Hypothalamus (tissue), 51 donors: ENCODE data around the gene HMX1.
A peak's percentile ranks its signal among the peaks of the same experiment; 100 is the strongest.

Source experiments
- DNase-seq, 51 donors: peaks; one replicate each; lab custom pipeline; 2025; lab: John Stamatoyannopoulos, UW

The HMX1 gene

DNA sequence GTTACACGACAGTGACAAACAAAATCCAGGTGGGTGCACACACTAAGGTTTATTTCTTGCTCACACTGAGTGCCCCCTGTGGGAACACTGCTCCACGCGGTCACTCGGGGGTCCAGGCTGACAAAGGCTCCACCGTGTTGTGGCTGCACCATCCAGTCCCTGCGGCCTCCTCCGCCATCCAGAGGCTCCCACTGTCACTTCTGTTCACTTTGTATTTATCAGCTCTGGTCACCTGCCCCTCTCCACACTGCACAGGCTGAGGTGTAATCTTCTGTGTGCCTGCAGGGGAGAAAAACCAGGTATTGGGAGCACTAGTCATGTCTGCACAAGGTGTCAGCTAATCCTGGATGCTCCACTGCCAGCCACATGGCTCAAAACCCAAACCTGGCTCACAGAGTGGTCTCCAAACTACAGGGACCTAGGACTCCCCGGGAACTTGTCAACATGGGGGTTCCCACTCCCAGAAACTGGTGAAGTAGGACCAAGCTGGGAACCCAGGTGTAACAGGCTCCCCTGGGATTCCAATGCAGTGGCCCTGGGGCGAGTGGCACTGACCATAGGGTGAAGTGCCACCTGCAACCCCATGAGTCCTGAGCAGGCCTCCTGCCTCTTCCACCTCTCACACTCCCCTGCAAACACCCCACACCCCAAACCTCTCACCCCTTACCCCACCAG is 25.5 kb downstream of the HMX1 start:
- no peak for DNase-seq

DNA sequence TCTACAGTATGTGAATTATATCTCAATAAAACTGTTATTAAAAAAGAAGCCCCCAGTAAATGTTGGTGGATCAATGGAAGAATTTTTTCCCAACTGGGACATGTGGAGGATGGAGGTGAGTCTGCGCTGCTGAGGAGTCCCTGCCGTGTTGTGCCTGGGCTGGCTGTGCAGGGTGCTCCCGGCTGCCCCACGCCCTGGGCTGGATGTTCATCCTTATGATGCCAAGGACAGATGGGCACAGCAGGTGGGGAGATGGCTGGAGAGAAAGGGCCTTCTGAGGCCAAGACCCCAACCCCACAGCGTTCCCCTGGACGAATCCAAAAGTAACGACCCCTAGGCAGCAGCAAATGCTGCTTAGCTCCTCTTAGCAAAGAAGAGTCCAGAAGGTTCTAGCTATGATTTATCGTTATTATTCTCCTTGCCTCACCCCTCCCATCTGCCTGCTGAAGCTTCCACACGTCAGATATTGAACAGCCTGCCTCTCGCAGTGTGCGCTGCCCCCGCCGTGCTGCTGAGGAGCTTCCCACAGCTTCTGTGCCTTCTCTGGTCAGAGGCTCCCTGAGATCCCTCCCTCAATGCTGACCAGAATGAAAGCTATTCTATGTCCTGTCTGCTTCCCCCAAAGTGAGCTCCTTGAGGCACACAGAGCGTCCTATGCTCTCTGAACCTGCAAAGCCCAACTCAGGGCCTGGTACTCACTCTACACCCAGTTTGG is 26.5 kb downstream of the HMX1 start:
- DNase-seq: no peak

DNA sequence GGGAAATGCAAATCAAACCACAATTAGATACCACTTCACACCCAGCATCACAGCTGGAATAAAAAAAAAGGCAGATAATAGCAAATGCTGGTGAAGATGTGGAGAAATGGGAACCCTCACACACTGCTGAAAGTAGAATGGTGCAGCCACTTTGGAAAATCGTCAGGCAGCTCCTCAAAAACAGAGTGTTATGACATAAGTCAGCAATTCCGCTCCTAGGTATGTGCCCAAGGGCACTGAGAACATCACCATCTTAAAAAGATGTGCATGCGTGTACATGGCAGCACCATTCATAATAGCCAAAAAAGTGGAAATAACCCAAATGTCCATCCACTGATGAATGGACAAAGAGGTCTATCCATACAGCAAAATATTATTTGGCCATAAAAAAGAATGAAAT is 28.0 kb downstream of the HMX1 start:
- no peak for DNase-seq

DNA sequence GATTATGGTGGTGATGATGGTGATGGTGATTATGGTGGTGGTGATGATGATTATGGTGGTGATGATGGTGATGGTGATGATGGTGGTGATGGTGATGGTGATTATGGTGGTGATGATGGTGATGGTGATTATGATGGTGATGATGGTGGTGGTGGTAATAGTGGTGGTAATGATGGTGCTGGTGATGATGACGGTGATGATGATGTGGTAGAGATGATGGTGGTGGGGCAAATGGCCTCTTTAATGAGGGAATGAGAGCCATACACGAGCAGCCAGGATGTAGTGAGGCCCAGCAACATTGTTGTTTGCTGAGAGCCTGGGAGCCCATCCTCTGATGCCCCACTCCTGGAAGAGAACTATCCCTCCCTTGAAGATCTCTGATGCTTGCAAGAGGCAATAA is 29.0 kb downstream of the HMX1 start:
- DNase-seq: no peak

DNA sequence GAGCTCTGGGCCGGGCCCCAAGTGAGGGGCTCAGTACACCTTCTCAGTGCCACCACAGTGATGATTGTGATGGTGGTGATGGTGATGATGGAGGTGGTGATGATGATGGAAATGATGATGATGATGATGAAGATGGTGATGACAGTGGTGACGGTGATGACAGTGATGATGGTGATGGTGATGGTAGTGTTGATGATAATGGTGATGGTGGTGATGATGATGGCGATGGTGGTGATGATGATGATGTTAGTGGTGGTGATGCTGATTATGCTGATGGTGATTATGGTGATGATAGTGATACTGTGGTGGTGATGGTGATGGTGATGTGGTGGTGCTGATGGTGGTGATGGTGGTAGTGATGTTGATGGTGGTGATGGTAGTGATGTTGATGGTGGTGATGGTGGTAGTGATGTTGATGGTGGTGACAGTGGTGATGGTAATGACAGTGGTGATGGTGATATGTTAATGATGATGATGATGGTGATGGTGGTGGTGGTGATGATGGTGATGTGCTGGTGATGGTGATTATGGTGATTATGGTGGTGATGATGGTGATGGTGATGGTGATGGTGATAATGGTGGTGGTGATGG is 29.9 kb downstream of the HMX1 start:
- no peak for DNase-seq

DNA sequence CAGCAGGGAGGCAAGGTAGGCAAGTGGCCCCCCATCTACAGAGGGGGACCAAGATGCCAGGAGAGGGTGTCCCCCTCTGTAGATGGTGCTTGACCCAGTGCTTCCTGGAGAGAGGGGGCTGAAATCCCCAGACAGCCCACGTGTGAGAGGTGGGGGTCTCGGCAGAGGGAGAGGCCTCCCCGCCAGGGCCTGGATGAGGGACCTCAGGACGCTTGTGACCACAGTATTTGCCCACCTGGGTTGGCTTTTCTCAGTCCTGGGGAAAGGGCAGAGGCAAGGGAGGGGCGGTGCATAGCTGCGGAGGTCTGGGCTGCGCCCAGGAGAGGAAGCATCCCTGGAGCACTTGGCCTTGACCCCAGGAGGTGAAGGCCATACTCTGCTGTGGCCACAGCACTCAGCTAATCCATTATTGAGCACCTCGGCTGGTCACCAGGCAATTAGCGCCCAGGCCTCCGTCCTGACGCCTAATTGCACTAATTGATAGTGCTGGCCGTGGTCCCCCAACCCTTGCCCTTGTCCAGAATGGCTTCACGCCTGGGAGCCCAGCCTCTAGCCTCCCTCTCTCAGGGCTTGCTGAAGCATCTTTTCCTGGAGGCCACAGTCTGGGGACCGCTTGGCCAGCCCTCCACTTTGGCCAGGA is 30.7 kb downstream of the HMX1 start:
- DNase-seq: no peak

DNA sequence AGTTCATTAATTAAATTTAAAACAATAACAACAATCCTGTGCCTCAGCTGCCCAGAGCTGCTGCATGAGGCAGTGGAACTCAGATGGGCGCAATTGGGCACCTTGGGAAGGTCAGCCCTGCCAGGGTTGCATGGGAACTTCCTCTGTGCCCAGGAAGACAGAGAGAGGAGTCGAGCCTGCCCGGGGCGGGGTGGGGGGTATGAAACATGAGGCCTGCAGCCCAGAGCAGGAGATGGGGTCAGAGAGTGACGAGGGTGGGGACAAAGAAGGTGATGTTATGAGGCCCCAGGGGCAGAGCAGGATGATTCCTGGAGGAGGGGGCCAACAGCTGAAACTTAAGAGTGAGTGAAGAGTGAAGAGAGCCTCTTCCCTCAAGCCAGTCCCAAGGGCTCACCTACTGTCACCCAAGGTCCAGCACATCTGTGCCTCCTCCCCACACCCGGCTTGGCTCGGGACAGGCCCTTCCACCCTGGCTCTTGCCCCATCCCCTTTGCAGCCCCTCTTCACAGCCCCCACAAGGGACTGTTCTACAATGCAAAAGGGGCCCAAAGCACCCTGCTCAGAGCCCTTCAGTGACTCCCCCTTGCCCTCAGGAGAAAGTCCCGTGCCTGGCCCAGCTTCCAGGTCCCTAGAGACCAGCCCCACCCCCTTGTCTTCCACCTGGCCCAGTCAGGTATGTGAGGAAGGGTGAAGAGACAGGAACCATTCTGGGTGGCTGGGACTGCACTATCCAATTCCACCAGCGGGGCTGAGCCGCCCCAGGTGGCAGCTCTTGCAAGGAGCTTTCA is 31.4 kb downstream of the HMX1 start:
- no peak for DNase-seq

DNA sequence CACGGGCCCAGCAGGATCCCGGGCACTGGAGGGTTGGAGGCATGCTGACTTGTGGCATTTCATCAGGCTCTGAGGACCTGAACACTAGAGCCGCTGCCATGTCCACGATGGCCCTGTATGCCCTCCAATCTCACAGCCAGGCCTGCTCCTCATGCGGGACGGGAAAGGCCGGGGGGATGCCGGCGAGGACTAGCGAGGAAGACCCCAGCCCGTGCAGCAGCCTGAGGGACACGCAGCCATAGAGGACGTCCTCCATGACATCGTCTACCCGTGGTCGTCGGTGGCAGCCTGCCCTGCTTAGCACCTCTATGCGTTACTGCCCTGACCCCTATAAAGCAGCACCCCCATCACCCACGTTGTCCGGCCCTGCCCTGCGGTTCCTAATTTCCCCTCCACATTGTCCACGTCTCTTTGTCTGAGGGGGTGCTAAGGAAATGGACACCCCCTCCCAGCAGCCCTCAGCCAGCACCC is 32.6 kb downstream of the HMX1 start:
- DNase-seq: no peak

DNA sequence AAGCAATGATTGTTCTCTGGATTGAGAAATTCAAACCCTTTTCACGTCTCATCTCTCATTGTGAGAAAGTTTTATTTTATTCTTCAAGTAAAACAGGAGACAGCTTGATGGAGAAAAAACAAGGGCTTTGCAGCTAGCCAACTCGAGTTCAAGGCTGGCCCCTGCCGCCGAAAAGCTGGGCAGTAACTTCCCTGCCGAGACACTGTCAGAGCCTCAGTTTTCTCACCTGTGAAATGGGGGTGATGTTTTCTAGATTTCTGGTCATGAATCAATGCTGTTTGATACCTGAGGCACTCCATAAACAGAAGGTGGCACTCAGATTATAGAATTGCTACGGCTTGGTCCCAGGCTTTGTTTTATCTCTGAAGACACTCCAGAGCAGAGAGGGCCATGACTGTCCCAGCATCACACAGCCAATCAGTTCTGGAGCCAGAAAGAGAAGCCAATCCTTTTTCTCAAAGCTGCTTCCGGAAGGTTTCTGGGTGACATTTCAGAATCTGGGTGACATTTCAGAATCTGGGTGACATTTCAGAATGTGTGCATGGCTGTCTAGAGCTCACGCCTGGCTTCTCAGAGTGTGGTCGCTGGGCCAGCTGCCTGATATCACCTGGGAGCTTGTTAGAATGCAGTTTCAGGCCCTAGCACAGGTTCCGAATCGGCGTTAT is 33.2 kb downstream of the HMX1 start:
- no peak for DNase-seq

DNA sequence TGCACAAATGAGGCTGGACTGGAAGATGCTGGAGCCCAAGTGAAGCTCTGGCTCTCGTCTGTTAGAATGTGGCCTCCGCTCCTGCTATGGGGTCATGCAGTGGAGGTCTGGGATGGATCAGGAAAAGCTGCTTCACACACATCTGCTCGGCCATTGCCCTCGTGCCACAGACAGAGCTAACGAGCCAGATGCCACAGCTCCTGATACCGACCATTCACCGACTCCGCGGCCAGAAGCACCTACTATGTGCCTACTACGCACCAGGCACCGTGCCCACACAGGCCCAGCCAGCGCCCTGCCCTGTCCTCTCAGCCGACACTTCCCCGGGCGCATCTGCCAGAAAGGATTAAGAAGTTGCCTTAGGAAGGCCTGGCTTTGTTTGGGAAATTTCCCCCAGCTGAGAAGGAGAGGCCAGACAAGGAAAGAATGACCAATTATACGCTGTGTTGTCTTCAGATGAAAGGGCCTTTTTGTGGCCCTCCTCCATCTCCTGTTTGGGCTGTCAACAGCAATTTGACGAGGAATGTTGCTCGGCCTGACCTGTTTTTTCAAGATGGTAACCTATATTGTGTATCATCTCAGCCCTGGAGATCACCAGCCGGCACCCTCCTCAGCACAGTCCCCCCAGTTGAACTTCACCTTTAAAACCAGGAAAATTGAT is 34.3 kb downstream of the HMX1 start:
- DNase-seq: peak in 1 of 51 donors; percentile 8

DNA sequence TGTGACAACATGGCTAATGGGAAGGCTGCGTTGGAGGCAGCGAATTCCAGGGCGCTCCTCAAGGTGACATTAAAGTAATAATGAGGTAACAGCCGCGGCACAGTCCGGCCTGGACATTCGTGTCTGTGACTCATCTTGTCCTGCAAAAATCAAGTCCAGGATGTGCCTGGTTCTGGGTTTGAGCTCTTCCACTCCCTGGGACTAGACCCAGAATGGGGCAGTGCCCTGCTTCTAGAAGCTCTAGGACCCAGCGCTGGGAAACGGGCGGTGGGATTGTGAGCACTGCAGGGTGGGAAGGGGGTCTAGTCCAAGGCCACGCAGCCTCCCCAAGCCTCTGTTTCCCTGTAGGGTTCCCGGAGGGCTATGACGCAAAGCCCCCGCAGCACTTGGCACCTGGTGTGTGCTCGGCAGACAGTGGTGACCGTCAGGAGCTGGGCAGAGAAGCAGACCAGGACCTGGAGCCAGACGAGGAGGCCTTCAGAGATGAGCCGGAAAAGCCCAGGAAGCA is 34.9 kb downstream of the HMX1 start:
- no peak for DNase-seq

DNA sequence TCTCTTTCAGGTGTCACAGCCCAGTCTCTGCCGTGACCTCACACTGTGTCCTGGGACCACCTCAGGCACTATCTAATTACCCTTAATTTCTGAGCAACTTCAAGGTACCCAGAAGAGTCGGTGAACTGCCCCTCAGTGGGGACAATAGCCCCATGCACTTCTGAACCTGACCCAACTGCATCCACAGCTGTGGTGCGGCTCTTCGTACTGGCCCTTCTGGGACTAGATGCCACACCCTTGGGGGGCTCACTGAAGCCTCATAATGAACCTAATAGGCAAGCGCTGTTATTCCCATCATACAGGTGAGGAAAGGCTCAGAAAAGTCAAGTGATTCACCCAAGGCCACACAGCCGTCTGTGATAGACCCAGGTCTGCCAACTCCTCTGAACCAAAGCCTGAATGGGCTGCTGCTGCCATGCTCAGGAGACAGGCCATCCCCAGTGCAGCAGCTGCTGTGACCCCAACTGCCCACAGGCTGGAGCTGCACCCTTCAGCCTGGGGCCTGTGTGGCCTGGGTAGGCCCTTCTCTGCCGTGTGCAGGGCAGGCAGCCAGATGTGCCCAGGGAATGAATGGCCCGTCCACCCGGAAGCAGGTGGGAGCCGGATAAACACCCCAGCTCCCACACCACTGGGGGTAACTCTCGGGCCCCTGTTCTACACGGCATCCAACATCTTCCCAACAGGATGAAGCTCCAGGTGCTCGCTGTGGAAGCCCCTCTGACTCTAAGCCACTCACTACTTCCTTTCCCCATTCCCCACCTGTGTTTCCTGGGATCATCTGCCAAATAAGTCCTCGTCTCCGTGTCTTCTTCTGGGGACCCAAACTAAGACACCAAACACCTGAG is 35.9 kb downstream of the HMX1 start:
- no peak for DNase-seq

DNA sequence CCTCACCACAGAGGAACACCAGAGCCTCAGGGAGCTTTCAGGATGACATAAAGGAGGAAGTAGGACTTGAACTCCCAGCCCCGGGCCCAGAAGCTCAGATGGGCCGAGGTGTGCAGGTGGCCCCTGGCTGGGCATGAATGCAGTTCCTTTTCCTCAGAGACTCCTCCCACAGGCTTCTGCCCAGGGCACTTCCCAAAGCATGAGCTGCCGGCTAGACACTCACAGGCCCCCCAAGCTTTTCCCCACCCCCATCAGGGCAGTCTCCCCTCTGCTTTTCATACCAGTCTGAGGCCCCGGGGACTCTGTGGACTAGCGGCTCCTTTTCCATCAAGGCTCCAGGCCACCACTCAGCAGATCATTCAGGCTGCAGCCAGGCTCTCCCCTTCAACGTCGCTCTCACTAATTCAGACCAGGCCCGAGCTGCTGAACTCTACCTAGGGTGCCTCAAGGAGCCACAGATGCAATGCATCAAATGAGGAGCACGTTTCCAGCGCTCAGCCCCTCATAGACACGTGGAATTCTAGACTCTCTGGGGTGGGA is 36.9 kb downstream of the HMX1 start:
- DNase-seq: no peak

DNA sequence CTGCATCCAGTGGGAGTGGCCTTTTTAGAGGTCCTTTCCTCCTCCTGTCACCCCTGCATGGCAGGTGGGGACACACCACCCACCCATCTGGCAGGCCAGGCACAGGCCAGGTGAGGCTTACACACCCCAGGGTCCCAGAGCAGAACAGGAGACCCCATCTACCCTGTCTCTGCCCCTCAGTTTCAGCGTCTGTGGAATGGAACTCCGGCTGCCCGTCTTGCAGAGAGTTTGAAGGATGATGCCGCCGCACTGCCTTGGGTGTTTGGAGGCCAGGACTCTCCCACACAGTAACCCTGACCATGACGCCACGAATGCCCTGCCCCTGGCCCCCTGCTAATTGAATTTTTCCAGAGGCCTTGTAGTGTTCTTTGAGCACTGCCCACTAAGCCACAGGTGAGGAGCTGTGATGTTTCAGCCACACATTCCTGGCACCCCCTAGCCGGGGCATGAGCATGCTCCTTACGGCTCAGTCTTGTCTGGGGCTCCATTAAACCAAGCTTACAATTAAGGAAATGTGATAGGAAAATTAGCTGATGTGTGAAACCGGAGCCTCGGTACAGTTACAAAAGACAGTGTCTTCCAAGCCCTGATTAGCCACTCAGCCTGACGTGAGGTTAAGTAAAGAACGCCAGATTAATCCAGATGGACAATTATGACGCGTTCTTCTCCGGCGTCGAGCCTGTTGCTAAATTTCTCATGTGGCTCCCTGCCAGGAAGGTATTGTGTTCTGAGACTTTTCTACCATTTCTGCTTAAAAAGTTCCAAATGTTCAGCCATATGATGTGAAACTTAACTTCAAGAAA is 39.3 kb downstream of the HMX1 start:
- DNase-seq: no peak

DNA sequence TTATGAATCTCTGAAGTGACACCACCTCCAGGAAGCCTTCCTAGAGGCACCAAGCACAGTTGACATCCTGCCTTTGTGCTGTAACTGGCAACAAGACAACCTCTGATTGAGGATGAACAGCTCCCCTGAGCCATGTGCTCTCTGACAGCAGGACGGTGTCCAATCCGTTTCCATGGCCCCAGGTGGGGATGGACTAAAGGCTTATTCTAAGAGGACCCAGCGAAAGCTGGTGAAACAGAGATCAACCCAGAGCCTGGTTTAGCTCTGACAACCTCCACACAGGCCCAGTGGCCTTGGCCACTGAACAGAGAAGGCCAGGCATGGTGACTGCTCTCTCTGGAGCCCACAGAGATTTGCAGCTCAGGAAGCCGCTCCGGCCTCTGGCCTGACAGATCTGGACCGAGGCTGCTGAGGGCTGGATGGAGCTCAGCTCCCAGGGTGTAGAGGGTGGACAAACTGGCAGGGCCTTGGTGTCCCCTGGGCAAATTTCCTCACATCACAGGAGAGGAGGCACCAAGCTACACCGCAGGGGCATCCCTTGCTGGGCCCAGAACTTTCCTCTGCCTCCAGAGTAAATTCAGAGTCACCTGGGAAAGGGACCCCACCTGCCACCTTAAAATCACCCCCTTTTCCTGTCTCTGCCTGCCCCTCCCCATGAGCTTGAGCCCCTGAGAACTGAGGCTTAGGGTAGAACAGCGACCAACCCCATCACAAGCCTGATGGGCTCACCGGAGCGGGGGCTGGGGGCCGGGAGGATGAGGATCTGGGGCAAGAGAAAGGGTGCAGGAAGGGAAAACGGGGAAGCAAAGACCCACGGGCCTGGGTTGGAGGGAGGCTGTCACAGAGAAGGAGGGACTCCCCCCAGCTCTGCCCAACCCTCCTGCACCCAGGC is 40.2 kb downstream of the HMX1 start:
- DNase-seq: no peak

DNA sequence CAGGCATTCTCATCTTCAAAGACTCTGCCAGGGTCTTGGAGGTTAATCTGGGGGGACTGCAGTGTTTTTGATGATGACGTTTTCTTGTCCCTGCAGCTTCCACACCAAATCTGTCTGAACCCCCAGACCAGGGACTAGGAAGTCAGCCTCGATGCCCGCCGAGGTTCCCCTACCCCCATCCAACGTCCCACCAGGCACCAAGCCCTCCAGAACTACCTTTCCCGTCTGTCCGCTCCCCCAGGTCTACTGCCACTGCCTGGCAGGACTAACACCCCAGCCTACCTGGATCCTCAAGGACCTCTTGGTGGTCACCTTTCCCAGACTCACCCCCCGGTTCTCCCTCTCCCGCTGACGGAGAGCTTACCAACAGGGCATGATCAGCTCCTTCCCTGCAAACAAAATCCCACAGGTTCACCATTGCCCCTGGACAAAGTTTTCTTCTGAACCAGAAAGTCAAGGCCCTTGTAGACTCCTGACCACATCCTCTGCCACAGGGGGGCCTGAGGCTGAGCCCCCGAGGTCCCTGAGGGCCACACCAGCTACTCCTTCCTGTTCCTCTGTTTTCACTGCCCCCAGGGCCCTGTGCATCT is 40.9 kb downstream of the HMX1 start:
- DNase-seq: no peak
